ENCODE data around the gene LUC7L3. TPM values are rescaled to one million over a fixed set of nuclear protein-coding genes. Genes with fewer than 3 reads are reported as not detected.
"Not testable (repeated sequence)": the region's sequence is repeated elsewhere in the genome, so short reads cannot be mapped to it uniquely, and the experiment has no call there.

LUC7L3 gene
- total RNA-seq, 1 experiment from 2014 or later = 184 TPM

GRCh38 chr17:50708050-50709000, 11.1 kb upstream of the LUC7L3 start (continued):
- TF ChIP-seq POLR2AphosphoS5 (IDR thresholded peaks at IDR 0.05; ENCODE audit: low read depth, low read length) (no peak; the same call in none of the 2 replicates), SRF (IDR thresholded peaks at IDR 0.05; ENCODE audit: low read depth) (peak; percentile 65; the same call in 1 of the 2 replicates), EGR1 (IDR thresholded peaks at IDR 0.05; ENCODE audit: low read depth) (no peak)

- RAD21 ChIA-PET (ENCODE audit: low non-redundant PET in 1 of 2, low total read pairs in 2 of 2, uncharacterized antibody in 2 of 2, unreplicated experiment in 2 of 2); DNase-seq (ENCODE audit: low read depth, low spot score); H3K27me3 ChIP-seq (ENCODE audit: insufficient read depth, low read length); H3K9me3 ChIP-seq (ENCODE audit: control insufficient read depth in 1 of 2, insufficient read depth in 1 of 2, low read depth in 1 of 2, low read length in 2 of 2); ATAC-seq; H2AFZ ChIP-seq (ENCODE audit: low read depth, low read length, poor library complexity, severe bottlenecking); H3K9me2 ChIP-seq (ENCODE audit: insufficient read depth); BruUV-seq (replicated peaks); H3K36me3 ChIP-seq (ENCODE audit: control insufficient read depth in 1 of 2, insufficient read depth in 2 of 2, low read length in 2 of 2); H4K20me1 ChIP-seq (ENCODE audit: insufficient read depth): not testable (repeated sequence)
- CTCF ChIA-PET = interaction anchor here (0.7 to 0.8 kb wide), 2 partner anchors 241 to 312 kb away, joined by 3 read pairs; partner anchors contain the start of gene LRRC59
- Histone ChIP-seq H3K4me2 (ENCODE audit: low read length) (peak overlapping the region; percentile 87), H3K27ac (ENCODE audit: low read depth, low read length) (peak overlapping the region; percentile 96), H3K4me3 (replicated peaks in 1 of 2; ENCODE audit: low read depth in 1 of 2, low read length in 2 of 2) (peak overlapping the region; percentile 76 to 79), H3K9ac (ENCODE audit: low read length) (peak overlapping the region; percentile 85), H3K79me2 (ENCODE audit: insufficient read depth, low read length) (peaks cover 47% of the 10 kb centered on the region), H3K4me1 (ENCODE audit: control insufficient read depth in 1 of 2, insufficient read depth in 2 of 2, low read length in 2 of 2) (peaks cover 14 to 43% of the 10 kb centered on the region in 2 experiments)
- POLR2A ChIA-PET = interaction anchor here (0.5 to 1.2 kb wide), 4 partner anchors 10 to 605 kb away, joined by 3 to 6 read pairs (median 3); partner anchors contain the start of gene LUC7L3
- intact Hi-C loops (cut with micrococcal nuclease) = loop anchor here (5.0 kb wide), 1 partner anchor 133 kb away; no protein-coding TSS in a partner anchor
Observed at GRCh38 chr17:50709053-50709452, 10.3 kb upstream of the LUC7L3 start.

- H3K4me3 ChIP-seq (replicated peaks in 1 of 2; ENCODE audit: low read depth in 1 of 2, low read length in 2 of 2) = no peak overlapping the region
- TF ChIP-seq SRF (IDR thresholded peaks at IDR 0.05; ENCODE audit: low read depth) (no peak), POLR2AphosphoS5 (IDR thresholded peaks at IDR 0.05; ENCODE audit: low read depth, low read length) (no peak), ZFX (IDR thresholded peaks at IDR 0.05) (no peak), ZBTB33 (IDR thresholded peaks at IDR 0.05; ENCODE audit: extremely low read depth, insufficient replicate concordance, low read length) (no peak), ATF3 (IDR thresholded peaks at IDR 0.05) (no peak), EZH2 (IDR thresholded peaks at IDR 0.05) (no peak), RAD21 (IDR thresholded peaks at IDR 0.05; ENCODE audit: low read depth) (no peak), YY1 (IDR thresholded peaks at IDR 0.05; ENCODE audit: extremely low read depth, insufficient replicate concordance, low read depth, low read length) (no peak), CTCF (IDR thresholded peaks at IDR 0.05 in 2 of 3, conservative IDR thresholded peaks at IDR 0.05 in 1 of 3; ENCODE audit: borderline replicate concordance in 1 of 3, insufficient read depth in 1 of 3, low read depth in 2 of 3, low read length in 2 of 3) (no peak)
- H3K79me2 ChIP-seq (ENCODE audit: insufficient read depth, low read length) = peaks cover 38% of the 10 kb centered on the region
- ATAC-seq (no peak), DNase-seq (ENCODE audit: low read depth, low spot score) (no peak)
- H3K36me3 ChIP-seq (ENCODE audit: control insufficient read depth in 1 of 2, insufficient read depth in 2 of 2, low read length in 2 of 2) = peaks cover 0 to 7% of the 10 kb centered on the region in 2 experiments; a peak in 1 of 4 replicates
- POLR2A ChIA-PET = no interaction called here
- no peaks in the 10 kb centered on the region for H3K9me3 ChIP-seq (ENCODE audit: control insufficient read depth in 1 of 2, insufficient read depth in 1 of 2, low read depth in 1 of 2, low read length in 2 of 2)
- CTCF ChIA-PET = no interaction called here
- H3K27me3 ChIP-seq (ENCODE audit: insufficient read depth, low read length) = no peaks in the 10 kb centered on the region
- H3K9ac ChIP-seq (ENCODE audit: low read length) = no peak overlapping the region
- H3K9me2 ChIP-seq (ENCODE audit: insufficient read depth) = no peaks in the 10 kb centered on the region
- no peak overlapping the region for H3K4me2 ChIP-seq (ENCODE audit: low read length)
- peaks cover 14 to 43% of the 10 kb centered on the region in 2 experiments for H3K4me1 ChIP-seq (ENCODE audit: control insufficient read depth in 1 of 2, insufficient read depth in 2 of 2, low read length in 2 of 2)
- H2AFZ ChIP-seq (ENCODE audit: low read depth, low read length, poor library complexity, severe bottlenecking) = peak overlapping the region; percentile 32
- RAD21 ChIA-PET (ENCODE audit: low non-redundant PET in 1 of 2, low total read pairs in 2 of 2, uncharacterized antibody in 2 of 2, unreplicated experiment in 2 of 2) = no interaction called here
- intact Hi-C loops (cut with micrococcal nuclease) = no loop called here
- no TSS peak for BruUV-seq (replicated peaks)
- no peaks in the 10 kb centered on the region for H4K20me1 ChIP-seq (ENCODE audit: insufficient read depth)
- H3K27ac ChIP-seq (ENCODE audit: low read depth, low read length) = no peak overlapping the region
Observed at GRCh38 chr17:50710025-50710424, 9.4 kb upstream of the LUC7L3 start.
